HS-5 (cell line): ENCODE results near the gene MYLK4.
A peak's percentile ranks its signal among the peaks of the same experiment; 100 is the strongest.
"Not testable (repeated sequence)": the region's sequence is repeated elsewhere in the genome, so short reads cannot be mapped to it uniquely, and the experiment has no call there.

Experiments used
- DNase-seq: peaks from one replicate; pipeline ENCODE4 v3.0.0-alpha.2; 2012; ENCODE audit warnings: low read depth

Gene MYLK4

GRCh38 chr6:2777249-2777648 is 26.5 kb upstream of the MYLK4 start:
- no peak for DNase-seq

DNA sequence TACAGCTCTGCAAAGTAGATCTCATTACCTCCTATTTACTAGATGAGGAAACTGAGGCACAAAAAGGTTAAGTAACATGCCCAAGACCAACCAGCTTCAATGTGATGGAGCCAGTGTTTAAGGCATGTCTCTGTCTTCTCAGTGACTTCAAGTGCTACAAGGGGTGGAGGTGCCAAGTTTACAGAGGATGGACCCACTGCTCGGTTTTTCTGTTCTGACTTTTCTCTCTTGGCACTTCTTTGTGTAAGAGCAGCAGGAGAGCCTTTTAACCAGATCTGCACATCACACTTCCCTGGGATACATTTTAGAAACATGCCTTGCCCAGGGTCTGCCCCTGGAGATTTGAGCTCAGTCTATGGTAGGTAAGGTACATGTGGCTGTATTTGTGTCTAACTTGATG is 24.3 kb upstream of the MYLK4 start:
- no peak for DNase-seq

- DNase-seq: no peak
Measured at GRCh38 chr6:2773449-2773848, 22.7 kb upstream of the MYLK4 start.

- no peak for DNase-seq
Measured at GRCh38 chr6:2772840-2773239, 22.1 kb upstream of the MYLK4 start.

GRCh38 chr6:2771079-2771478 is 20.4 kb upstream of the MYLK4 start:
- no peak for DNase-seq

DNA sequence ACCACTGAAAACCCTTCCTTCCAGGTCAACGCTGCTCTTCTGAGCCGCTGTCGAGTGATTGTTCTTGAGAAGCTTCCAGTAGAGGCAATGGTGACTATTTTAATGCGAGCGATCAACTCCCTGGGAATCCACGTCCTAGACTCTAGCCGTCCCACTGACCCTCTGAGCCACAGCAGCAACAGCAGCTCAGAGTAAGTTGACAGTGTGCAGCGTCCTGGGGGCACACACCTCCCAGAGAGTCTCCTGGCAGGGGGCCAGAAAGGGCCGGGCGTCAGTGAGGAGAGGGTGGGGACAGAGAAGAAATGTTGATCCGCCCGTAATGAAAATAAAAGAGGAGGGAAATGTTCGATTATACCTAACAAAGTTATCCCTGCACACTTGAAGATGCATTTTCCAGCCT is 19.4 kb upstream of the MYLK4 start:
- no peak for DNase-seq

- no peak for DNase-seq
Measured at GRCh38 chr6:2768696-2769095, 18.0 kb upstream of the MYLK4 start.

DNA sequence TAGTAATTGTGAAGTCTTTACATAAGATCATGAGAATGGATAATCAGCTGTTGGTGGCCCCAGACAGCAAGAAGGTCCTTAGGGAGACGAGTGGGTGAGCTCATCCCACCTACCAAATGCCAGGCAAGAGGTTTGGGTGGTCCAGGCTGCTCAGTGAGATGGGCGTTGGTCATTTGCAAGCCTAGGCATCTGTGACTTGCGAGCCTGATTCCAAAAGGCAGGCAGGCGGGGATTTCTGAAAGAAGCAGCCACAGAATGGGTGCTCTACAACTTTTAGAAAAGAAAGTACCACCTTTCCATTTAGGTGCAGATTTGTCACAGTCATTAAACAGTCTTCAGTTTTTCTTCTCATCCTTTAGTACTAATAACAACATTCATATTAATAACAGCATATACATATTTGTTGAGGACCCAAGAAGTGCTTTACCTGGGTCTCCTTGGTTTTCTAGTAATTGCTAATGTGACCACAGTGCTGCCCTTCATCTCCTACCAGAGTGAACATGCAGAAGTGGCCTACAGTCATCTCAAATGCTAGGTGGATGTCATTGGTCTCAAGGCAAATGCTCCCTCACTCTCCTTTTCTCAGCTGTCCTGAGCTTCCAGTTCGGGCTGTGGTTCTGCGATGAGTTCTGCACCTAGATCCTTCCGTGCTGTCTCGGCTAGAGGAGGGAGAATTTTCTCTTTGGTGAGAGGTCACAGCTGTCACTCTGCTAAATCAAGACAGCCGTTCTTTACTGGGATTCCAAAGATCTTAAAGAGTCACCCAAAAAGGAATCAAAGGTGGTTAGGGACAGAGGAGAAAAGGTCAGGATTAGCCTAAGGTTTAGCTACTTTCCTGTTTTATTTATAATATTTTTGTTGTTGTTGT is 17.2 kb upstream of the MYLK4 start:
- DNase-seq: no peak

- DNase-seq: no peak
Measured at GRCh38 chr6:2766767-2767656, 16.3 kb upstream of the MYLK4 start.

DNA sequence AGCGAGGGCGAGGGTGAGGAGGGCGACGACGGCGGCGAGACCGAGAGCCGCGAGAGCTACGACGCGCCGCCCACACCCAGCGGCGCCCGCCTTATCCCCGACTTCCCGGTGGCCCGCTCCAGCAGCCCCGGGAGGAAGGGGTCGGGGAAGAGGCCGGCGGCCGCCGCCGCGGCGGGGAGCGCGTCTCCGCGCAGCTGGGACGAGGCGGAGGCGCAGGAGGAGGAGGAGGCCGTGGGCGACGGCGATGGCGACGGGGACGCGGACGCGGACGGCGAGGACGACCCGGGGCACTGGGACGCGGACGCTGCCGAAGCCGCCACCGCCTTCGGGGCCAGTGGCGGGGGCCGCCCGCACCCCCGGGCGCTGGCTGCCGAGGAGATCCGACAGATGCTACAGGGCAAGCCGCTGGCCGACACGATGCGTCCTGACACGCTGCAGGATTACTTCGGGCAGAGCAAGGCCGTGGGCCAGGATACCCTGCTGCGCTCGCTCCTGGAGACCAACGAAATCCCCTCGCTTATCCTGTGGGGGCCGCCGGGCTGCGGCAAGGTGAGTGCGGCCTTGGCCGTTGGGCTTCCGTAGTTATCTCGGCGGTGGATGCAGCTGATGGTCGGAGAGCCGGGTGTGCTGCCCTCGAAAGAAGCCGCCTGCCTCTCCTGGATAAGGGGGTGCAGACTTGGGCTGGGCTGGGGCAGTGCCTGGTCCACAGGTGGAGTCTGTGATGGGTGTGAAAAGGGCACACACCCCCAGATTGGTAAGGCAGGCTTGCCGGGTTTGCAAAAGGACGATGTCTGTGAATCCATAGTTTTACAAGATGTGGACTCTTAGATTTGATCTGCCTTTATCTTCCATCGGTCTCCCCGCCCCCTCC is 15.4 kb upstream of the MYLK4 start:
- no peak for DNase-seq

- peak; percentile 87 for DNase-seq
Measured at GRCh38 chr6:2765166-2765895, 14.6 kb upstream of the MYLK4 start, which contains the start of gene WRNIP1. WRNIP1 (plus strand) TSS chr6:2765393; CDS start chr6:2765623, 230 bp downstream.

- no peak for DNase-seq
Measured at GRCh38 chr6:2764610-2765165, 14.0 kb upstream of the MYLK4 start.

GRCh38 chr6:2763876-2764540 is 13.3 kb upstream of the MYLK4 start:
- no peak for DNase-seq

- DNase-seq: no peak
Measured at GRCh38 chr6:2763345-2763841, 12.7 kb upstream of the MYLK4 start.

GRCh38 chr6:2762868-2763267 is 12.1 kb upstream of the MYLK4 start:
- not testable (repeated sequence) for DNase-seq

DNA sequence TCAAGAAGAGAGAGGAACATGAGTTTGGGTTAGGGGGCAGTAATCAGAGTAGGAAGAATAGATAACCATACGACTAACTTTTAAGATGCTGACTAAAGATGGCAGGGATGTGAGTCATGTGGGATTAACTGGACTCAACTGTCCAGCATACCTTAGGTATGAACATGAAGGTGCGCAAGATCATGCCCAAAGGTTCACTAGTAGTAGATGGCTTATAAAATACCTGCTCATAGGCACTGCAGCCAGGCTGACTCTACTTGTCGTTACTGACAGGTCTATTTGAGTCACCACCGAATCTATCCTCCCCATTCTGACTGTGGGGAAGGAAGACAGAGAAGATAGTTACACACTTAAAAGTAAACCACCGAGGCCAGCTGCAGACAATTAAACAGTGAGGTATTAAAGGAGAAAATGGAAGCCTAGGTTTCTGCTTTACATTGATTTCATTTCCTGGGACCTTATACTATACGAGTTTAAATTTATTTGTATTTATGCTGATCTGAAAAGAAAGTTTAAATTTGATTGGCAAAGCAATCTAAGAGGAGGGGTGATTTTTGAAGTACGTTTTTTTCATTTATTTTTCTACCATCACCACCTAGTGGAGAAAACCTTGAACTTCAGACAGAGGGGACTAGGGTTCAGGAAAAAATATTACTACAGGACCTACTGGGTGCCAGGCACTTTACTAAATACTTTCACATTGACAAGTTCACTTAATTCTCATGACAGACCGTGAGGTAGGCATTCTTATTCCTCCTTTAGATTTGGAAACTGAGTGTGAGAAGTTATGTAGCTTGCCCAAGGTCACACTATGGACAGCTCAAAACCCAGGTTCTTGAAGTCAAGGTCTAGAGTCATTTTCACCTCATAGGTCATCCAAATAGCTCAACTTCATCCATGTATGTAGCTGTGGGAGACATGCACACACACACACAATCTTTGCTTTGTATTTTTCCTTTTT is 10.4 kb upstream of the MYLK4 start:
- no peak for DNase-seq

GRCh38 chr6:2758980-2759379 is 8.3 kb upstream of the MYLK4 start:
- DNase-seq: no peak

- DNase-seq: no peak
Measured at GRCh38 chr6:2756687-2757224, 6.0 kb upstream of the MYLK4 start.

- DNase-seq: no peak
Measured at GRCh38 chr6:2756241-2756640, 5.5 kb upstream of the MYLK4 start.
